Stimulated activated CD4-positive, alpha-beta T cell treated with anti-CD3 and anti-CD28 coated beads, Interleukin-12 subunit alpha, Interleukin-12 subunit beta, amount 100 ng/mL, for 48 hours (primary cell): Measurements from ENCODE around the gene DAB1.

Source experiments
- DNase-seq, 3 donors: peaks; one replicate each; pipeline ENCODE4 v3.0.0-alpha.2; 2020; ENCODE audit warnings: low read depth in 2 of 3, low spot score in 1 of 3

DAB1 gene

GRCh38 chr1:57278558-57278957 lies 145.3 kb downstream of the DAB1 start:
- no peak for DNase-seq

- no peak for DNase-seq
These were observed 146.2 kb downstream of the DAB1 start for GRCh38 chr1:57277681-57278080.

DNA sequence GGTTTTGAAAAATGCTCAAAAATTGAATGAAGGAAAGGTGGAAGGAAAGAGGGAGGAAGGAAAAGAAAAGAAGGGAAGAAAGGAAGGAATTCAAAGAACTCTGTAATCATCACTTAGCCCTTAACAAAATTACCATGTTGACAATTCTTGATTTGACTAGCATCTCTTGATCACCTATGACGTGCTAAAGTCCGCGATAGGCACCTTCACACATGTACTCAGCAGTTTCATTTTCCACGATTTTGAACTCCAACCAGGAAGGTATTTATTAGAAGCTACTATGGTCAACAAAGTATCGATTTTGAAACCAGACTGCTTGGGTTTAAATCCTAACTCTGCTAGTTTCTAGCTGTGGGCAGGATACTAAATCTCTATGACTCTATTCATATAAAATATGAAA lies 146.9 kb downstream of the DAB1 start:
- no peak for DNase-seq

GRCh38 chr1:57272601-57273000 lies 151.3 kb downstream of the DAB1 start:
- DNase-seq = no peak

DNA sequence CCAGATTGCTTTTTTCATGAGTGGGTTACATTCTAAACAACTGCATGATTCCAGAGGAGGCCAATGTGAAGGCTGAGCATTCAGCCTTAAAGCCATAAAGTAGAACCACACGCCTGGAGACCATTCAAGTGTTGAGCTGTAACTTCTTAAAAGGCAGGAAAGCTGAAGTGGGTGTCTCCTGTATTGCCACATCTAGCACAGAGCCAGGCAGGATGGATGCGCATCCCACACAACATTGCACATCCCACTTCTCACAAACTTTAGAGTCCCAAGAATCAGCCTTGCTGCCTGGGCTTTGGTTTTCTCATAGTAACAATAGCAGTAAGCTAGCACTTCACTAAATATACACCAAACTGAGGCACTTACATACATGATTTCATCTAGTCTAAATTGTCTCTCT lies 151.7 kb downstream of the DAB1 start:
- DNase-seq = no peak

DNA sequence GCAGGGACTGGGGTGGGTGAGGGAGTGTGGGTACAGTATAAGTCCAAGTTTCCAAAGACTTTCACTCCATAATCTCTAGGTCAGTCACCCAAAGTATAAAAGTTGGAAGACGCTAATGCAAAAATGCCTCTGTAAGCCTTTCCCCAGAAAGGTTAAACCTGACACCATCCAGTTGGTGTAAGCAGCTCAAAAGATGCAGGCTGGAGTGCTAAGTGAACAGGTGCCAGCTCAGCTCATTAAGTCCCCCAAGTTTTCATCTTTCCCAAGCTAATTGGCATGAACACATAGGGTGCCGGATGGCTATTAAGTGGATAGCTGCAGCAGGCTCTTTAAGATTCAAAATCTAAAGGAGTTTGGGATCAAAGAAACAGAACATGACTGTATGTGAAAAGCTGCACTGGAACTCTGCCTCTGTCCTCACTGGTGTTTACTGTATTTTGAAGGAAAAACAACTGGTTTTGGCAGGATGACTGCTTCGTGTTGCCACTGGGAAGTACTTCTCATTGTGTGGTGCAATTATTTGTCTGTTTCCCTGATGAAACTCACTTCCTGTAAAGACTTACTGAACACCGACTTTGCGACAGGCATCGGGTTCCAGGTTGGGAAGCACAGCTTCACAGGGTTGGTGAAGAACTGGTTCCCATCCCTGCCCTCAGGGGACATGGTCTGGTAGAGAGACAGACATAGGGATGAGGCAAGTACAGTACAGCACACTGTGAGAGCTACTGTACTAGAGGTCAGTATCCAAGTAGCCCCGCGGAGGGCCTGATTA lies 152.7 kb downstream of the DAB1 start:
- no peak for DNase-seq

- no peak for DNase-seq
These were observed 154.1 kb downstream of the DAB1 start for GRCh38 chr1:57269630-57270225.

GRCh38 chr1:57265104-57265503 lies 158.8 kb downstream of the DAB1 start:
- DNase-seq = no peak

DNA sequence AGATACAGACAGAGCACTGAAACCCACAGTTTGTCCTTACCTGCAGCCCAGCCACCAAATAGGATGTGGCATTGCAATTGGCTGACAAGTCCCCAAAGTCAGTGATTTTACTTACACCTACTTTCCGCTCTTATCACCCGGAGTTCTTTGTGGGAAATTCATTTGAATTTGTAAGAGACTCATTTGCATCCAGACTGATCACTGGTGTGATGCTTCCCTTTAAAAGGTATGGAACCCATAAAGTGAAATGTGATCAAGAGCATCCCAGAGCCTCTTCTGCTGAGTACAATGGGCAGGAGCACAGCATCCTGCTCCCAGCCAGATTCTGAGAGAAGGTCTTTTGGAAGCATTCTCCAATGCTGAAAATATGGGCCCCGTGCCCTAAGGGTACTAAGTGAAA lies 161.4 kb downstream of the DAB1 start:
- DNase-seq = no peak

DNA sequence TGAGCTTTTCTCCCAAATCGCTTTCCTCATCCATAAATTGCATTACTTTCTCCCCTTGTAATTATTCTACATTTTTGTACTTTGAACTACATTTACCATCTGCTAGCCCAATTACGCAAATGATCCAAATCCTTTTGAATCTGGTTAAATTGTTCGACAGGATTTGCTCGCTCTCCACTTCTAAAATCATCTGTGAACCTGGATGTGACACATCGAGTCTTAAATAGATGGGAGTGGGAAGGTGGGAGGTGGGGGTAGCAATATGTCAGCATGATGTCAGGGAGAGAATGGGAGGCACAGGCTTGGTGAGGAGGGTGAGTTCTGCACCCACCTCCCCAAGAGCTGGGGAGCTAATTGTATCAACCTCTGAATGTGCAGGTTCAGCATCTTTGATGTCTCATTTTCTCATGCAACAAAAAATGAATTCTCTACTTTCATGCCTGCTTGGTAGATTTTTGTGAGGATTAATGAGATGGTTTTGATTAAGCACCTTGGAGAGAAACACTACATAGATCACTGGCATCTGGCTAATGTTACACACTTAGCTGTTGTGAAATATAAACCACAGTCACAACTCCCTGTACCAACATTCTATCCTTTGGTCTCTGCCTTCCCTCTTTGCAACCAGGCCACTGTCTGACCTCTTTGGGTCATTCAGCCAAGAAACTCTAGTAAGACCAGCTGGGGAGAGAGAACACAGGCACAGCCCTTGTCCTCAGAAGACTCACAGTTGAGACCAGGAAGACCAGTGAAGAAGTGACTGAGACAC lies 165.1 kb downstream of the DAB1 start:
- DNase-seq = no peak

GRCh38 chr1:57255945-57256344 lies 167.9 kb downstream of the DAB1 start:
- no peak for DNase-seq

- DNase-seq = no peak
These were observed 169.8 kb downstream of the DAB1 start for GRCh38 chr1:57254022-57254421.

GRCh38 chr1:57252597-57253294 lies 171.1 kb downstream of the DAB1 start:
- no peak for DNase-seq

DNA sequence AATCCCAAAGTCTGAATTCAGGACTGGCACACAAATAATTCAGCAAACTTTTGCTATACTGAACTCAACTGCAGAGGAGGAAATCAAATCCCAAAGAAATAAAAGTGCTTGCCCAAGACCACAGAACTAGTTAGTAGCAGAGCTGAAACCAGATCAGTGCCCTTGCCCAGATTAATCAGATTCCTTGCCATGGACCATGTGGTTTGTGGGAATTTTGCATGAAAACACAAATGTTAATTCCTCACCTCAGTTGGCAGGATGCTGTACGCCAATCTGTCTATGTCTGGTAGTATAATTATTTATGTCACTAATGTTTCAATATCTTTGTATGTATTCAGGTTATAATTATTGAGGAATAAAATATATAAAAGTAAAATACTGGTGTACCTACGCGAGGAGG lies 173.8 kb downstream of the DAB1 start:
- DNase-seq = no peak

DNA sequence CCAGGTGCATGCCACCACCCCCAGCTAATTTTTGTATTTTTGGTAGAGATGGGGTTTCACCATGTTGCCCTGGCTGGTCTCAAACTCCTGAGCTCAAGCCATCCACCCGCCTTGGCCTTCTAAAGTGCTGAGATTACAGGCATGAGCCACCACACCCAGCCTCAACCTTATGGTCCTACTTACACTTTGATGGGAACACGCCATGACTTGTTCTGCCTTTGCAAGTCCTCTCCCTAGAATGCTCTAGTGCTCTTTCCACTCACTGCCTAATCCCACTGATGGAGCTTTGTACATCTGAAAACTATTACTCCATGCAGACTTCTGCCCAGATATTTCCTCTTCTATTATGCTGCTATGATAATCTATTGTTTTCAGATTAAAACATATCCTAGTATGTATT lies 174.3 kb downstream of the DAB1 start:
- no peak for DNase-seq

DNA sequence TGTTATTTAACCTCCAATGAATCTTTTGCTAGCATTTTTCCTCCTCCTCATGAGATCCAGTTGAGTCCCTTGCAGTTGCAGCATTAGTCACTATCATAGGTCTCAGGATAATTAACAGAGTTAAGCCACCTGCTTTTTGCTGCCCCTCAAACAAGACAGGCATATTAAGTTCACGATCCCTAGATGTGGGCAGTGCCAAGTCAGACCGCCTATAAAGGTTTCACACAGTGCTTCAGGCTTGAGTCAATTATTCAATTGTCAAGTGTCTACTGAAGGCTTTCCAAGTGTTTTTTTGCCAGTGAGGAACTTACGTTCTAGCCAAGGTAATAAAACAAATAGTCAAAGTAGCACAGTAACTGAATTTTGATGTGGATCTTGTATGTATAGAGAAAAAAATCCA lies 175.0 kb downstream of the DAB1 start:
- DNase-seq = no peak

DNA sequence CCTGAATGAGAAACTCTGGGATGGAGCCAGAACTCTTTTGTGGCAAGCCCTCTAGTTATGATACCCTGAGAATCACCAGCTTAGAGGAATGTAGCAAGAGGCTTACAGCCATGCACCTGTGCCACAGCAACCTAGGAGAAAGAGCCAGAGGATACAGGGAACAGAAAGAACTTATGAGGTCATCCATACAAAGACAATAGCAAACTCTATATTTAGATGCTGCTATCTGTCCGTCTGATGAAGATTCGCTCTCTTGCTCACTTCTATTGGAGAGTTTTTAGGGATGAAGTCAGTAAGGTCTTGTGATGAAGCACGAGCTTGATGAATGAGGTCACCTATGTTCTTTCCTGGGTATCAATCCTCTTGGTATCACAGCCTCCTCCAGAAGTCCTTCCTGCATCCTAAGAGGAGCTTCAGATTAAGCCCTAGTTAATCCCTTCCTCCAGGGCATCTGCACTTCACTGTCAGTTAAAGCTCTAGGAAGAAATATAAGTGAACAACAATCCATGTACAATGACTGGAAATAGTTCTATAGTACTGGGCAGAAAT lies 185.6 kb downstream of the DAB1 start:
- DNase-seq = no peak

DNA sequence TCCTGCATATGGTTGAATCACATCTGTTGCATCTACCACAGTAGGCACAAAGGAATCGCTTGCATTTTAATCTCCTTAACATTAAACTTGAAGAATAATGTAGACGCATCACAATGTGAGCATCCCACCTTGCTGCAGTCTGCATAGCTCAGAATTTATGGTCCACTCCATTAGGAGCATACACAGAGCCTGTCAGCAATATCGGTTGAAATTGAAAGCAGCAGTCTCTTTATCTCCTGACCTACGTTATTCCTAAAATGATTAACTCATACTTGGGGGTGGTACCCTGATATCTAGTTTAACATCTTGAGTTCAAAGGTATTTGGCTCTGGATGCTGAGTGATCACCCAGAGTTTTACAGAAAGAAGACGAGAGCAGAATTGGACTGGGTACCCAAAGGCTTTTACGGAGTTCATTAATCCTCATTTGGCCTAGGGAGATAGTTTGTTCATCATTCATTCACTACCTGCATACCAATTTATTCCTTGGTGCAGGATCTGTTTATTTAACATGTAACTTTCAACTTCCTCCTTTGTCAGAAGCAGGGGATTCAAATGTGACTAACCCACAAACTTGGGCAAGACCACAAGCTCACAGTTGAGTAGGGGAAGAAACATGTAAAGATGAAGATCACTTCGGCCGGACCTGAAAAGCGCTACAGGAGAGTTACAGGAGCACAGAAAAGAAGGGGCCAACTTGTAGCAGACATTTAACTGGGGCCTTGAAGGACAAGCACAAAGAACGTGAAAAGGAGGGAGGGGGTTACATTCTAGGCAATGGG lies 187.9 kb downstream of the DAB1 start:
- DNase-seq = no peak

GRCh38 chr1:57234459-57234858 lies 189.4 kb downstream of the DAB1 start:
- no peak for DNase-seq

DNA sequence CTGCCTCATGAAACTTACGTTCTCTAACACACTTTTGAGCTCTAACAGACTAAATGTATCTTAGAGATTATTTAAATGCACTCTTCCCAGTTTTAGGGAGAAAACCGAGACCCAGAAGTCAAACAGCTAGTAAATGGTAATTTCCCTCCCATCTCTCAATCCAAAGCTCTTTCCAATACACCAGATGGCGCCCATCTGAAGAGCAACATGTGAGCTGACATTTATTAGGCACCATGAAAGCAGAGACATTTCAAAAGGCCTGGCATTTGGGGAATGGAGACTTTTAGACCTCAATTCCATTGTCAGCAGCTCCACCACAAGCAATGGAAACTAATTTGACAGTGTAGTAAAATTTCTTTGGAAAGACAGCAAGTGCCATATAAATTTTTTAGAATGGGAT lies 191.4 kb downstream of the DAB1 start:
- DNase-seq = no peak

GRCh38 chr1:57229998-57230397 lies 193.9 kb downstream of the DAB1 start:
- DNase-seq = no peak
